ENCODE data around the gene PACS1. TPM values are rescaled to one million over a fixed set of nuclear protein-coding genes. Genes with fewer than 3 reads are reported as not detected.

The PACS1 gene
- total RNA-seq, 1 donor from 2014 or later = 24.9 TPM

DNA sequence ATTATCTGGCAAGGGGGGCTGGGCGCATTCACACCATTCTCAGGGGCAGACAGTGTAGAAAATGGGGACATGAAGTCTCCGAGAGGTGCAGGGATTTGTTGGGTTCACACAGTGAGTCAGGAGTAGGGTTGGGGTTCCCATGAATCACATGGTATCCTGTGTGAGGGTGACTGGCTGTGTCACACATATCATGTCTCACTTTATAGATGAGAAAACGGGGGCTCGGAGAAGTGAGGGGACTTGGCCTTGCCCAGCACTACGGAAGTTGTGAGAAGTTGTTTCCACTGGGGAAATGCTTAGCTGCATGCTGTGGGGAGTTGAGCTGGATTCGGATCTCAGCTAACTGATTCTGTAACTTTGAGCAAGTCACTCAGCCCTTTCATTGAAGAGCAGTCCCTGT, 25.3 kb upstream of the PACS1 start:
- TF ChIP-seq, protein P1, sequence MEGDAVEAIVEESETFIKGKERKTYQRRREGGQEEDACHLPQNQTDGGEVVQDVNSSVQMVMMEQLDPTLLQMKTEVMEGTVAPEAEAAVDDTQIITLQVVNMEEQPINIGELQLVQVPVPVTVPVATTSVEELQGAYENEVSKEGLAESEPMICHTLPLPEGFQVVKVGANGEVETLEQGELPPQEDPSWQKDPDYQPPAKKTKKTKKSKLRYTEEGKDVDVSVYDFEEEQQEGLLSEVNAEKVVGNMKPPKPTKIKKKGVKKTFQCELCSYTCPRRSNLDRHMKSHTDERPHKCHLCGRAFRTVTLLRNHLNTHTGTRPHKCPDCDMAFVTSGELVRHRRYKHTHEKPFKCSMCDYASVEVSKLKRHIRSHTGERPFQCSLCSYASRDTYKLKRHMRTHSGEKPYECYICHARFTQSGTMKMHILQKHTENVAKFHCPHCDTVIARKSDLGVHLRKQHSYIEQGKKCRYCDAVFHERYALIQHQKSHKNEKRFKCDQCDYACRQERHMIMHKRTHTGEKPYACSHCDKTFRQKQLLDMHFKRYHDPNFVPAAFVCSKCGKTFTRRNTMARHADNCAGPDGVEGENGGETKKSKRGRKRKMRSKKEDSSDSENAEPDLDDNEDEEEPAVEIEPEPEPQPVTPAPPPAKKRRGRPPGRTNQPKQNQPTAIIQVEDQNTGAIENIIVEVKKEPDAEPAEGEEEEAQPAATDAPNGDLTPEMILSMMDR (conservative IDR thresholded peaks at IDR 0.05; ENCODE audit: low read depth, low read length) = no peak
- no peak overlapping the region for H3K4me3 ChIP-seq (ENCODE audit: low read depth, low read length)
- no peak for DNase-seq (ENCODE audit: low read depth)

DNA sequence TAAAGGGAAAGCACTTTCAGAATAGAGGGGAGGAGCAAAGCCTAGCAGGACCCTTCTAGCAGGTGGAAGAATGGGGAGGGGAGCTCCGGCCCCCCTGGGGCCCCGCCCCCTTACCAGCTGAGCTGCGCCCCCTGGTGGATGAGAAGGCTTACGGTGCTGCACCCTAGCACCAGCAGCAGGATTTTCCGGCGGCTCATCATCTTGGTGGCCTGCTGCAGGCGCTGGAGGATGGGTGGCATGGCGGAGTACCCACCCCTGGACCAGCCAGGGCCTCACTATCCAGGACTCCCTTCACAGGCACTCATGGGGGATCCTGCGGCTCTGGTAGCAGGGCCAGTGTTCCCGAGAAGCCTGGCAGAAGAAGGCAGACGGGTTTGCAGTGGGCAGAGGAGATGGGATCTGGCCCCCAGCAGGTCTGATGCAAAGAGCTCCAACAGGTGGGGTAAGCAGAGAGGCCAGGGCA, 24.9 kb upstream of the PACS1 start:
- H3K4me3 ChIP-seq (ENCODE audit: low read depth, low read length) = no peak overlapping the region
- TF ChIP-seq, protein P1 (conservative IDR thresholded peaks at IDR 0.05; ENCODE audit: low read depth, low read length) = peak; percentile 94
- no peak for DNase-seq (ENCODE audit: low read depth)

DNA sequence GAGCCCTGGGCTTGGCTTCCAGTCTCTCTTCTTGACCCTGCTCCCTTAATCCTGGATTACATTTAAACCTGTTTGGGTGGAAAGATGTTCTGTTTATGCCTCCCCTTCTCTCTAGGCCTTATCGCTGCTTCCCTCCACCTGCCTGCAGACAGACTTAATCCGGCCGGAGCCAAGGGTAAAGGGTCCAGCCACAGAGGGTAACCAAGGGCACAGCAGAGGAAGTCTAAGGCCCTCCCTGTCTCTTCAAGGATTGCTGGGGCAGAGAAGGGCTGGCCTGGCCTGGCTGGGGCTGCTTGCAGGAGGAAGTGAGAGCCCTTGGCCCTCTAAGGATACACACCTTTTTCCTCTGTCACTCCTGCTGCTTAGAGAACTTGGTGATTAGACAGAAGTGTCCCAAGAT, 23.2 kb upstream of the PACS1 start:
- TF ChIP-seq, protein P1 (conservative IDR thresholded peaks at IDR 0.05; ENCODE audit: low read depth, low read length) = no peak
- no peak overlapping the region for H3K4me3 ChIP-seq (ENCODE audit: low read depth, low read length)
- DNase-seq (ENCODE audit: low read depth) = no peak

DNA sequence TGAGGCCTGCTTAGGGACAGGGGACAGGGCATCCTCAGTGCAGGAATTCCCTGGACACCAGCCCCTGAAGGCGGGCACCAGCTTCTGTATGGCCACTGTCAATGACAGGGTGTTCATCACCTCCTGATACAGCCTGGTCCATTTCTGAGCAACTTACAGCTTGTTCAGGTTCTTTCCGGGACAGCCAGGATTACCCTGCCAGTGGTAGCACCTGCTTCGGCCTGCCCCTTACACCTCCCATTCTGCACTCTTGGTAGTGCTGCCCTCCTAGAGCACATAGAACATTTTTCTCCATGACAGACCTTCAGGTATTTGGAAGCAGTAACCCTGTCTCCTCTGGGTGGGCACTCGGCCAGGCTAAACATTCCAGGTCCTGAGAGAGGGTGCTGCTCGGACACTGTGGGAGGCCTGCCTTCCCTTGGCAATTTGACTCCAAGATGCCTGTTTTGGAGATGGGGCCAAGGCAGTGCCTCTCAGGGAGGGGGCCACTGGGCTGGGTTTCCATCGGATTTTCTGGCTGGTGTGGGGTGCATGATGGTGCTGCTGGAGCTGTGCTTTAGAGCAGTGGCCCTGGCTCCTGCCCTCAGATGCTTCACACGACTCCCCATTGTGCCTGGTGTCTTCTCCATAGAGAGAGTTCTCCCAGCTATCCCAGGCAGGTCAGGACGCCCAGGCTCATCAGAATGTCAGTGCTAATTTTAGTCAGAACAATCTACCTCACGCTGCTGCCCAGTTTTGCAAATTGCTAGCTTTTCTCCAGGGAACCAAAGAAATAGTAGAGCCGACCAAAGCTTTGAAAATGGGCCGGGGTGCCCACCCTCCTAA, 22.3 kb upstream of the PACS1 start:
- H3K4me3 ChIP-seq (ENCODE audit: low read depth, low read length) = no peak overlapping the region
- DNase-seq (ENCODE audit: low read depth) = no peak
- TF ChIP-seq, protein P1 (conservative IDR thresholded peaks at IDR 0.05; ENCODE audit: low read depth, low read length) = no peak

DNA sequence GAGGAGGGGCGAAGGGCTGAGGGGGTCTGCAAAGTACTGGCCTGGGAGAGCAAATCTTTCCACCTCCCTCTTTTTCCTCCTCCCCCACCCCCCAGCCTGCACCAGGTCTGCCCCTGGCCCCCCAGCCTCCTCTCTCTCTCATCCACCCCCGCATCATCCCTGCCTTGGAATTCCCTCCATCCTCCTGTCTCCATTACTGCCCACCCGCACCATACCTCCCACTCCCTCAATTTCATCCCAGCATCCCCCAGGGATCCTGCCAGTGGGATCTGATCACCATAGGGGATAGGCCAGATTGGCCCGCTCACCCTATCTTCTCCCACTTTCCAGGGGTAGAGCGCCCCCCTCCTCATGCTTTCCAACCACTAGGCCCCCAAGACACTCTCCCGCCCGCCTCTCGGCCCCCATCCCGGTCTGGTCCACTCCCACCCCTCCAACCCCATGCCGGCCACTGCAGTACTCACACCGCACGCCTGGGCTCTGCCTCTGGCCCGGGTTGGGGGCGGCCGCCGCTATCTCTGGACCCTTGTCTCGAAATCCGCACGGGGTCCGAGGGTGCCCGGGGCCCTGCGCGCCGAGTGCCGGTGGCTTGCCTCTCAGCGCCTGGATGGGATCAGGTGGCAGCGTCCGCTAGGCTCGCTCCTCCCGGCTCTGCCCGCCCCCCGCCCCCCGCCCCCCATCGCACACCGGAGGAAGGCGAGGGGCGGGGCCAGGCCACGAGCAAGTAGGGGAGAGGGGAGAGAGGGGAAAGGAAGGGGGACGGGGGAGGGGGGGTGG, 21.3 kb upstream of the PACS1 start, which contains the start of gene GAL3ST3:
Gene GAL3ST3, minus strand, starts transcription at position 615 of the 777 bp plus-strand sequence. CDS start 3,746 bp downstream, outside the sequence.
- TF ChIP-seq, protein P1 (conservative IDR thresholded peaks at IDR 0.05; ENCODE audit: low read depth, low read length) = no peak
- no peak for DNase-seq (ENCODE audit: low read depth)
- no peak within 1 kb of the TSS for H3K4me3 ChIP-seq (ENCODE audit: low read depth, low read length)

DNA sequence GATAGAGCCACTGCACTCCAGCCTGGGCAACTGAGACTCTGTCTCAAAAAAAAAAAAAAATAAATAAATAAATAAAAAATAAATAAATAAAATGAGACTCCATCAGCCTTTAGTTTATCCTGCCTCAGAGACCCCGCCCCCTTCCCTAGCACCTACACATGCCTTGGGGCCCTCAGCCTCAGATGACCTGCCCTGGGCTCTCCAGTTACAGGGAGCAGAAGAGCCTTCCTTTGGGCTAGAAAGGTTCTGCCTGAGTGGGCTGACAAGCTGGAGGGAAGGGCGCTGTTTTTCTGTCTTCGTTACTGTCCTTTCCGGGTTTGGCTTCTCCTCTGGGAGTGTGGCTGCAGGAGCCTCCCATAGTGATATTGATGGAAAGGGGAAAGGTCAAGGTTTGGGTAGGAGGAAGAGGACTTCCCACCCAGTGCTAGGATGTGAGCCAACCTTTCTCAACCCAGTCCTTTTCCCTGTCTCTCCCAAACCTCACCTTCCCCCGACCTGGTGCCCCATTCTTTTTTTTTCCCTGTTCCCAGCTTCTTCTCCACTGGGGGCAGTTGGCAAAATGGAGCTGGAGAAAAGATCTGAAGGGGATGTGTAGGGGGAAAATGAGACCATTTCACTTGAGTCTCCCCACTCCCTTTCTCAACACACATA, 19.4 kb upstream of the PACS1 start:
- H3K4me3 ChIP-seq (ENCODE audit: low read depth, low read length) = no peak overlapping the region
- TF ChIP-seq, protein P1 (conservative IDR thresholded peaks at IDR 0.05; ENCODE audit: low read depth, low read length) = no peak
- DNase-seq (ENCODE audit: low read depth) = no peak

All from epithelial cell of proximal tubule (primary cell).